Measurements from ENCODE around the gene WWOX.

Gene WWOX

DNA sequence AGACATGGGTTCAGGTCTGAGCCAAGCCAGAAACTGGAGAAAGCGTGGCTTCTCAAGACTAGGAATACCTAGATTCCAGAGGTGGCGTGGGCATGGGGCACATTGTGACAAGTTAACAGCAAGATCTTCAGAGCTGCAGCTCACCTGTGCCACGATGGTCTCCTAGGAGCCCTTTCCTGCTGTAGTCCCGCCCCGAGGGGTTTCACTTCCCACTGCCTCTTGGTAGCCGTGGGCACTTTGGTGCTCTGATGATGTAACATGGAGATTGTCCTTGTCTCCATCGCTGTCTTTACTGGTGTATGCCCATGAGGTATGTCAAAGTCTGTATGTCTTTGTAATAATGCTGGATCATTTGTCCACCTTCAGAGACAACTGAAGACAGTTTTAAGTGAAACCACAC, 89.7 kb downstream of the WWOX start:
- in situ Hi-C loops (cut with MboI; ENCODE audit: low sequenced_read_pairs) = no loop called here

DNA sequence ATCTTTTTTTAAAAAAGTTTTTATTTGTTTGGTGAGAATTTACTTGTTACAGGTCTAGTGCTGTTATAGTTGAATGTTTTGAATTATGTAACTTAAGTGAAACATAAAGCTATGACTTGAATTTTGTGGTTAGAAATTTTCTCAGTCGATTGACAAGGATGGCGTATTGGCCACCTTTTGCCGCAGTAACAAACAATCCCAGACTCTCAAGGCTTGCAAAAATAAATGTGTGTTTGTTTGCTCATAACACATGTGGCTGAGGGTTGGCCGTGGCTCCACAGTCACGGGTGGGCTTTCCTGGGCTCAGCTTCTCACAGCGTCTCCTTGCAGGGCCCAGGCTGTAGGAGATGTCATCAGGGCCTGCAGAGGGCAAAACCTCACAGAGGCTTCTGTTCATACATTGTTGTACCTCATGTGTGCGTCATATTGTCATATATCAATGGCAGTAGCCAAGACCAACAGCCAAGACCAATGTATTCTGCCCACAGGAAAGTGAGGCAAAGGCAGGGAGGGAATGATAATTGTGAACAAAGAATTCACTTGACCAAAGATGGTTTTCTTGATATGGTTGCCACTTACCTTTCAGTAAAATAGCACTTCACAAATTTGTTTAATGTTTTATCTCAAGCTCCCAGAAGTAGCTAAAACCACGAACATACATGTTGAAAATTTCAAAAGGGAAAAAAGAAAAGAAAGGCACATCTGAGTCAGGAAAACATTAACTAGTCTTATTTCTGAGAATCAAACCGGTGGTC, 93.5 kb downstream of the WWOX start:
- in situ Hi-C loops (cut with MboI; ENCODE audit: low sequenced_read_pairs) = no loop called here

DNA sequence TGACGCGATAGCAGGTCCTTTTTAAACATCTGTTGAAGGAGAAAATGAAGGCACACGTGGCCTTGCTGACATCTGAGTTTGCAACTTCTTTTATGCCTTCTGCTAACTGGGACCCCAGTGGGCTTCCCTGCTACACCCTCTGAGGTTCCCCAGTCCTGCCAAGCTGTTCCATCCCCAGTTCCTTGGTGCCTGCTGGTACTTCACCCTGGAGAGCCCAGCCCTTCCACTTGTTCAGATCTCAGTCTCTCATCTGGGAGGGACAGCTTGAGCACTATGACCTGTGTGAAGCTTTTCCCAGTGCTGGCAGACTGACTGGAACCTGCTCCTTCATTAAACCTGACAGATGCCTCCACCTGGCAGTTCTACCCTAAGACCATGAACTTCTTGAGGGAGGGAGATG, 95.5 kb downstream of the WWOX start:
- in situ Hi-C loops (cut with MboI; ENCODE audit: low sequenced_read_pairs) = no loop called here

GRCh38 chr16:78195797-78196196, 96.3 kb downstream of the WWOX start:
- in situ Hi-C loops (cut with MboI; ENCODE audit: low sequenced_read_pairs) = no loop called here

- in situ Hi-C loops (cut with MboI; ENCODE audit: low sequenced_read_pairs) = no loop called here
Measured at GRCh38 chr16:78196502-78196901, 97.0 kb downstream of the WWOX start.

GRCh38 chr16:78198288-78198687, 98.8 kb downstream of the WWOX start:
- in situ Hi-C loops (cut with MboI; ENCODE audit: low sequenced_read_pairs) = no loop called here

- in situ Hi-C loops (cut with MboI; ENCODE audit: low sequenced_read_pairs) = no loop called here
Measured at GRCh38 chr16:78199325-78200022, 100.0 kb downstream of the WWOX start.

GRCh38 chr16:78200023-78200389, 100.6 kb downstream of the WWOX start:
- in situ Hi-C loops (cut with MboI; ENCODE audit: low sequenced_read_pairs) = no loop called here

DNA sequence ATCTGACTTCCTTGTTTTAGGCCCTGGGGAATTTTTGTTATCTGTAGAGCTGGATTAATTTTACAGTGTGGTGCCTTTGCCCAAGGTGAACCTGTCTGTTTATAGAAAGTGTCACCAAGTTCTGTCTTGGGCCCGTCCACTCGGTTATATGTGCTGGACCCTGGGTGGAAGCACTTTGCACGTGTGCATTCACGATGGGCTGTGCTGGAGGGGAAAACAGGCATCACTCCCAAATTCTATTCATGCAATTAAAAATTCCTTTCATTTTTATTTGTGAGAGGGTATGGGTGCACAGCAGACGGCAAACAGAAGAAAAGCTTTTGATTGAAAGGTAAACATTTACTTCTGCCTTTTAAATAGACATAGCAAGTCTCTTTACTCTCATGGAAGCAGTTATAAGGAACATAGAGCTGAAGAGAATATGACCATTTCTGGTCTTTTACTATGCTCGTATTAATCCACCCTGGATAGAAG, 101.2 kb downstream of the WWOX start:
- in situ Hi-C loops (cut with MboI; ENCODE audit: low sequenced_read_pairs) = no loop called here

GRCh38 chr16:78205506-78205905, 106.1 kb downstream of the WWOX start:
- in situ Hi-C loops (cut with MboI; ENCODE audit: low sequenced_read_pairs) = no loop called here

GRCh38 chr16:78206623-78207223, 107.3 kb downstream of the WWOX start:
- in situ Hi-C loops (cut with MboI; ENCODE audit: low sequenced_read_pairs) = no loop called here

GRCh38 chr16:78209951-78210661, 110.7 kb downstream of the WWOX start:
- in situ Hi-C loops (cut with MboI; ENCODE audit: low sequenced_read_pairs) = no loop called here

- in situ Hi-C loops (cut with MboI; ENCODE audit: low sequenced_read_pairs) = no loop called here
Measured at GRCh38 chr16:78211020-78211599, 111.7 kb downstream of the WWOX start.

DNA sequence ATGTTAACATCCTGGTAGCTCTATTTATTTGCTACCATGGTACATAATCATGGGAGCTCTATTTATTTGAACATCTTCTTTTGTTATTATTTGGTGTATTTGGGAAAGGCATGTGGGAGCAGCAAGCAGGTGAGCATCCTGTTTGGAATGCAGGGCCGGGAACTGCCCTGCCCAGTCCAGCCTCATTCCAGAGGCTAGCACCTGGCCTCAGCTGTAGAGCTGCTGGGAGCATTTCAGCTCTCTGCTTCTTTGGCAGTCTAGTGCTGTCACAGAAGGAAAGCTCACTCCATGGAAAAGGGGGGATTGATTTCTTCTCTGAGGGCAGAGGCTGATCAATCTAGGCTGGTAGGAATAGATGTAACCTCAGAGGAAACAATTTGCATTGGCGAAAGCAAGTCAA, 112.5 kb downstream of the WWOX start:
- in situ Hi-C loops (cut with MboI; ENCODE audit: low sequenced_read_pairs) = no loop called here

DNA sequence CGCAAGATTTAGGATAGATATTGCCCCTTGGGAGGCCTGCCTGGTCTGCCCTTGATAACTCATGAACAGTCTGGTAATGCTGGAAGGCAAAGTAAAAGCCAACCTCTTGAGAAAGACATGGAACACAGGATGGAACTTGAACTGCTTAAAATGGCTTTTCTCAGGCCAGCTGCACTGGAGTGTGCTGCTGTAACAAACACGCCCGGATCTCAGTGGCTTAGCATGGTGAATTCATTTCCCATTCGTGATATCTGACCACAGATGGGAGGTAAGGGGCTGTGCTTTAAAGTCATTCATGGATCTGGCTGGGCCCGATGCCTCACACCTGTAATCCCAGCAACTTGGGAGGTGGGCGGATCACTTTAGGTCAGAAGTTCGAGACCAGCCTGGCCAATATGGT, 113.2 kb downstream of the WWOX start:
- in situ Hi-C loops (cut with MboI; ENCODE audit: low sequenced_read_pairs) = no loop called here

- in situ Hi-C loops (cut with MboI; ENCODE audit: low sequenced_read_pairs) = no loop called here
Measured at GRCh38 chr16:78213751-78214150, 114.3 kb downstream of the WWOX start.

GRCh38 chr16:78215222-78215621, 115.8 kb downstream of the WWOX start:
- in situ Hi-C loops (cut with MboI; ENCODE audit: low sequenced_read_pairs) = no loop called here

GRCh38 chr16:78216166-78216745, 116.8 kb downstream of the WWOX start:
- in situ Hi-C loops (cut with MboI; ENCODE audit: low sequenced_read_pairs) = no loop called here

- in situ Hi-C loops (cut with MboI; ENCODE audit: low sequenced_read_pairs) = no loop called here
Measured at GRCh38 chr16:78217276-78217675, 117.8 kb downstream of the WWOX start.

DNA sequence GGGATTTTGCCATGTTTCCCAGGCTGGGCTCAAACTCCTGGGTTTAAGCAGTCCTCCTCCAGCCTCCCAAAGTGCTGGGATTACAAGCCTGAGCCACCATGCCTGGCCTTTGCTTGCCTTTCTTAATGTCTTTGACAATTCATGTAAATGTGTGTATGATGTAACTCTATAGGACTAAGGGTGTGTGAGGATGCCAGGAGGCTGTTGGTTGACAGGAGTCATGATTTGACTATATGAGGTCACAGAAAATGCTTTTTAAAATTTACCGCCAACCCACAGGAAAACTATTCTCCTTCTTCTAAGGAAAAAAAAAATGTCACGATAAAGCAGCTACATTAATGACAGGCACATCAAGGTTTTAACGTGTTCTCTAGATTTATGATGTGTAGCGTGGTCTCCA, 118.8 kb downstream of the WWOX start:
- in situ Hi-C loops (cut with MboI; ENCODE audit: low sequenced_read_pairs) = no loop called here

Data from HL-60/S4 (cell line).